AG04450 (cell line): ENCODE results near the gene RASGRP2. TPM values are rescaled to one million over a fixed set of nuclear protein-coding genes. Genes with fewer than 3 reads are reported as not detected.

Experiments
- CTCF ChIA-PET: fragments of 300-600, 350-600 bp; formaldehyde crosslinking; extraction: SDS; loops from one replicate; lab custom pipeline; 2022; ENCODE audit warnings: antibody characterized with exemption, inconsistent platforms; lab: Charles Lee
- POLR2A ChIA-PET: fragments of 350-600 bp; formaldehyde crosslinking; extraction: SDS; loops from one replicate; lab custom pipeline; 2021; ENCODE audit warnings: antibody characterized with exemption, inconsistent platforms; lab: Yijun Ruan, JAX
- DNase-seq: peaks from one replicate; pipeline ENCODE4 v3.0.0-alpha.2; 2011; ENCODE audit warnings: low read depth, low spot score
- H3K27ac ChIP-seq: one replicate; pipeline ENCODE4 v1.5.1; 2012; ENCODE audit warnings: low read depth, low read length, control low read depth
- H3K27me3 ChIP-seq: one replicate; pipeline ENCODE4 v1.6.0; 2012; ENCODE audit warnings: low read length; ENCODE audit not compliant: control insufficient read depth, insufficient read depth
- H3K4me3 ChIP-seq: 2 replicates; pipeline ENCODE4 v1.5.1; 2011; ENCODE audit warnings: mild to moderate bottlenecking, low read depth, low read length, control low read depth
- H3K9me3 ChIP-seq: 2 replicates; pipeline ENCODE4 v1.5.1; 2012; ENCODE audit warnings: low read length; ENCODE audit not compliant: control insufficient read depth, insufficient read depth
- polyA plus RNA-seq: library from polyadenylated mRNA; depleted of rRNA; stranded (reverse); fragments of >200 nt; gene quantifications from 2 replicates; pipeline ENCODE4 v1.2.3, GENCODE V29; 2011
- TF ChIP-seq, protein P1 (sequence below): IDR thresholded peaks from 2 replicates; pipeline ENCODE4 v1.5.1; 2011; ENCODE audit warnings: low read depth, low read length, control low read depth, inconsistent platforms

Gene RASGRP2
- polyA plus RNA-seq, 1 experiment: 0.43 TPM

- DNase-seq: no peak
- no peaks in the 10 kb centered on the region for H3K9me3 ChIP-seq
- ChIA-PET POLR2A (no interaction called here), CTCF (interaction anchor here (0.5 to 1.1 kb wide), 2 partner anchors 56 to 96 kb away, joined by 3 read pairs; no protein-coding TSS in a partner anchor)
- TF ChIP-seq, protein P1, sequence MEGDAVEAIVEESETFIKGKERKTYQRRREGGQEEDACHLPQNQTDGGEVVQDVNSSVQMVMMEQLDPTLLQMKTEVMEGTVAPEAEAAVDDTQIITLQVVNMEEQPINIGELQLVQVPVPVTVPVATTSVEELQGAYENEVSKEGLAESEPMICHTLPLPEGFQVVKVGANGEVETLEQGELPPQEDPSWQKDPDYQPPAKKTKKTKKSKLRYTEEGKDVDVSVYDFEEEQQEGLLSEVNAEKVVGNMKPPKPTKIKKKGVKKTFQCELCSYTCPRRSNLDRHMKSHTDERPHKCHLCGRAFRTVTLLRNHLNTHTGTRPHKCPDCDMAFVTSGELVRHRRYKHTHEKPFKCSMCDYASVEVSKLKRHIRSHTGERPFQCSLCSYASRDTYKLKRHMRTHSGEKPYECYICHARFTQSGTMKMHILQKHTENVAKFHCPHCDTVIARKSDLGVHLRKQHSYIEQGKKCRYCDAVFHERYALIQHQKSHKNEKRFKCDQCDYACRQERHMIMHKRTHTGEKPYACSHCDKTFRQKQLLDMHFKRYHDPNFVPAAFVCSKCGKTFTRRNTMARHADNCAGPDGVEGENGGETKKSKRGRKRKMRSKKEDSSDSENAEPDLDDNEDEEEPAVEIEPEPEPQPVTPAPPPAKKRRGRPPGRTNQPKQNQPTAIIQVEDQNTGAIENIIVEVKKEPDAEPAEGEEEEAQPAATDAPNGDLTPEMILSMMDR: no peak
- H3K27ac ChIP-seq: no peak overlapping the region
- H3K27me3 ChIP-seq: no peaks in the 10 kb centered on the region
- H3K4me3 ChIP-seq: no peak overlapping the region
Measured at GRCh38 chr11:64784813-64785581, 41.1 kb upstream of the RASGRP2 start.

- POLR2A ChIA-PET: interaction anchor here (0.6 to 2.0 kb wide), 10 partner anchors 8 to 1937 kb away, joined by 3 to 11 read pairs (median 4); partner anchors contain the start of gene PYGM
- CTCF ChIA-PET: interaction anchor here (0.6 to 2.0 kb wide), 4 partner anchors 9 to 115 kb away, joined by 4 to 7 read pairs (median 4); no protein-coding TSS in a partner anchor
- Histone ChIP-seq H3K27me3 (no peaks in the 10 kb centered on the region), H3K4me3 (peak within 1 kb of the TSS; percentile 98), H3K27ac (peak within 1 kb of the TSS; percentile 85), H3K9me3 (no peaks in the 10 kb centered on the region)
- peak; percentile 99 for DNase-seq
- TF ChIP-seq, protein P1: no peak
Measured at GRCh38 chr11:64778473-64779298, 34.7 kb upstream of the RASGRP2 start, which contains the start of gene SF1. SF1 (minus strand) TSS chr11:64778542; CDS start chr11:64778392, 150 bp downstream.

- H3K9me3 ChIP-seq: no peaks in the 10 kb centered on the region
- TF ChIP-seq, protein P1: no peak
- ChIA-PET POLR2A (interaction anchor here (0.6 to 2.0 kb wide), 6 partner anchors 9 to 1937 kb away, joined by 3 to 11 read pairs (median 6); partner anchors contain the start of gene PYGM), CTCF (interaction anchor here (1.0 to 2.0 kb wide), 3 partner anchors 9 to 116 kb away, joined by 4 to 7 read pairs (median 4); no protein-coding TSS in a partner anchor)
- peak overlapping the region; percentile 85 for H3K27ac ChIP-seq
- no peak for DNase-seq
- H3K4me3 ChIP-seq: peak overlapping the region; percentile 98
- no peaks in the 10 kb centered on the region for H3K27me3 ChIP-seq
Measured at GRCh38 chr11:64778223-64778472, 34.2 kb upstream of the RASGRP2 start.

DNA sequence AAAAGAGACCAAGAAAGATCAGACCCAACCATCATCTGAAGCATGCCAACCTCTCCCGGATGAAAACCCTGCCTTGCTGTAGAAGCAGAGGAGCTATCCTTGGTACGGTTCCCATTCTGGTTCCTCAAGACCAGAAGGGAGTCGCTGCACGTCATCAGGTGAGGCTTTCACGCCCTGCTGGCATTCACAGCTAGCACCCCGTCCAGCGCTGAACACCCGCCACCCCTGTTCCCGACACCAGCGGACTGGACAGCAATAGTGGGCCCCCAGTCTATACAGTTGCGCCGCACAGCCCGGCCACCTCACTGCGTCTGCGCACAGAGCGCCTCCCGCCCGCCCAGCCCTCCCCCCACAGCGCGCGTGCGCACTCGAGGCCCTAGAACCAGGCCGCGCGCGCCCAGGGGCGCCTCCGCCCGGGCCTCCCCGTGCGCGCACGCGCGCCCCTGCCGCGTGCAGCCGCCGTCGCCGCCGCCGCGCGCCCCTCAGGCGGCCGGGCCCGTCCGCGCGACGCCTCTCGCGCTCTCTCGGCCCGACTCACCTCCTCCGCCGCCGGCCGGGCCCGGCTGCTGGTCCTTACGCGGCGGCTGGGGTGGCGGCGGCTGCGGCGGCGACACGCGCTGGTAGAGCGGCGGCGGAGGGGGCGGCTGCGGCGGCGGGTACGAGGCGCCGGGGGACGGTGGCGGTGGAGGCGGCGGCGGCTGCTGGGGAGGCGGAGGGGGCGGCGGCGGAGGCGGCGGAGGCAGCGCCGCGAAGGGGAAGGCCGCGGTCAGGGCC, 33.7 kb upstream of the RASGRP2 start:
- DNase-seq: peak; percentile 43
- Histone ChIP-seq H3K27me3 (no peaks in the 10 kb centered on the region), H3K27ac (no peak overlapping the region), H3K4me3 (peak overlapping the region; percentile 98), H3K9me3 (no peaks in the 10 kb centered on the region)
- CTCF ChIA-PET: interaction anchor here (1.0 to 2.0 kb wide), 3 partner anchors 10 to 89 kb away, joined by 3 to 11 read pairs (median 3); no protein-coding TSS in a partner anchor
- POLR2A ChIA-PET: interaction anchor here (0.5 to 1.5 kb wide), 4 partner anchors 14 to 1571 kb away, joined by 3 to 6 read pairs (median 4); no protein-coding TSS in a partner anchor
- TF ChIP-seq, protein P1: no peak
